Lower lobe of right lung (tissue), 2 donors: Measurements from ENCODE around the gene FAM120A. TPM values are rescaled to one million over a fixed set of nuclear protein-coding genes. Genes with fewer than 3 reads are reported as not detected.

Source experiments
- ATAC-seq, 2 donors: fragments of 200-7000 bp; cut with Tn5 transposase; one replicate each; pipeline ENCODE4 v1.9.1; 2020 to 2022; ENCODE audit warnings: mild to moderate bottlenecking in 2 of 2, moderate library complexity in 2 of 2
- DNase-seq: peaks from one replicate; pipeline ENCODE4 v3.0.0-alpha.2; 2020
- H3K27ac ChIP-seq: fragments of 200-600 bp; one replicate; pipeline ENCODE4 v1.8.0; 2022
- H3K27me3 ChIP-seq: fragments of 200-600 bp; one replicate; pipeline ENCODE4 v1.8.0; 2022; ENCODE audit warnings: low read depth
- H3K36me3 ChIP-seq: fragments of 200-600 bp; one replicate; pipeline ENCODE4 v1.8.0; 2022; ENCODE audit warnings: mild to moderate bottlenecking
- H3K4me1 ChIP-seq: fragments of 200-600 bp; one replicate; pipeline ENCODE4 v1.8.0; 2022
- H3K4me3 ChIP-seq: fragments of 200-600 bp; one replicate; pipeline ENCODE4 v1.8.0; 2022; ENCODE audit warnings: mild to moderate bottlenecking
- H3K9me3 ChIP-seq: fragments of 200-600 bp; one replicate; pipeline ENCODE4 v1.8.0; 2022
- CTCF ChIP-seq: fragments of 200-600 bp; IDR thresholded peaks from one replicate; pipeline ENCODE4 v1.8.0; 2022; ENCODE audit warnings: antibody characterized with exemption, mild to moderate bottlenecking
- intact Hi-C: fragments of 100-400 bp; cut with DNase I; formaldehyde crosslinking; loops from one replicate; pipeline ENCODE4 v1.11.0; 2022
- total RNA-seq: library from RNA; stranded (reverse); fragmentation: NEBNext Ultra II Directional; extraction: Animal tissue kit (Norgen Biotek cat#: 25700); gene quantifications from one replicate; pipeline ENCODE4 v1.2.1, GENCODE V29; 2021
- donor health status: DM: no; HTN: yes; CAD: no; lungs with severe emphysema.

The FAM120A gene
- total RNA-seq, 1 donor from 2014 or later: 114 TPM

GRCh38 chr9:93491593-93492232, 40.2 kb downstream of the FAM120A start:
- H3K27me3 ChIP-seq: no peaks in the 10 kb centered on the region
- ATAC-seq (no peak), DNase-seq (no peak)
- intact Hi-C loops: no loop called here
- no peak overlapping the region for H3K27ac ChIP-seq
- peaks cover 31% of the 10 kb centered on the region for H3K36me3 ChIP-seq
- H3K4me3 ChIP-seq: no peak overlapping the region
- H3K4me1 ChIP-seq: peaks cover 18% of the 10 kb centered on the region
- H3K9me3 ChIP-seq: no peaks in the 10 kb centered on the region
- no peak for TF ChIP-seq CTCF

GRCh38 chr9:93492327-93492726, 40.8 kb downstream of the FAM120A start:
- H3K27me3 ChIP-seq: no peaks in the 10 kb centered on the region
- no peak overlapping the region for H3K4me3 ChIP-seq
- ATAC-seq (no peak), DNase-seq (no peak)
- peaks cover 37% of the 10 kb centered on the region for H3K36me3 ChIP-seq
- no peak overlapping the region for H3K27ac ChIP-seq
- peaks cover 18% of the 10 kb centered on the region for H3K4me1 ChIP-seq
- TF ChIP-seq CTCF: no peak
- intact Hi-C loops: no loop called here
- no peaks in the 10 kb centered on the region for H3K9me3 ChIP-seq

- Histone ChIP-seq H3K27ac (no peak overlapping the region), H3K36me3 (peaks cover 54% of the 10 kb centered on the region), H3K4me3 (no peak overlapping the region), H3K9me3 (no peaks in the 10 kb centered on the region), H3K4me1 (peaks cover 18% of the 10 kb centered on the region), H3K27me3 (no peaks in the 10 kb centered on the region)
- ATAC-seq (no peak), DNase-seq (no peak)
- no peak for TF ChIP-seq CTCF
- intact Hi-C loops: no loop called here
These were observed 42.5 kb downstream of the FAM120A start for GRCh38 chr9:93493949-93494348.

- intact Hi-C loops: no loop called here
These were observed 44.8 kb downstream of the FAM120A start for GRCh38 chr9:93496285-93496684.

GRCh38 chr9:93500571-93501298, 49.2 kb downstream of the FAM120A start:
- Histone ChIP-seq H3K27me3 (no peaks in the 10 kb centered on the region), H3K9me3 (no peaks in the 10 kb centered on the region), H3K4me1 (peaks cover 36% of the 10 kb centered on the region), H3K36me3 (peaks cover 40% of the 10 kb centered on the region), H3K27ac (peak overlapping the region; percentile 75), H3K4me3 (peak overlapping the region; percentile 43)
- ATAC-seq (peak in 1 of 2 donors; percentile 34), DNase-seq (no peak)
- no peak for TF ChIP-seq CTCF
- intact Hi-C loops: no loop called here

More at GRCh38 chr9:93496285-93496684, 44.8 kb downstream of the FAM120A start:
- ATAC-seq (no peak), DNase-seq (no peak)
- Histone ChIP-seq H3K4me1 (peaks cover 9% of the 10 kb centered on the region), H3K9me3 (no peaks in the 10 kb centered on the region), H3K4me3 (no peak overlapping the region), H3K27ac (no peak overlapping the region), H3K36me3 (peaks cover 67% of the 10 kb centered on the region), H3K27me3 (no peaks in the 10 kb centered on the region)
- no peak for TF ChIP-seq CTCF
